Measurements from ENCODE around the gene CDKAL1.

- TF ChIP-seq CTCF (IDR thresholded peaks at IDR 0.05) (no peak), RAD21 (conservative IDR thresholded peaks at IDR 0.05 in 1 of 2, IDR thresholded peaks at IDR 0.05 in 1 of 2) (no peak), CEBPB (IDR thresholded peaks at IDR 0.05) (no peak), RNF2 (IDR thresholded peaks at IDR 0.05; ENCODE audit: borderline replicate concordance, low read depth) (no peak), ZC3H11A (IDR thresholded peaks at IDR 0.05) (no peak), POLR2A (IDR thresholded peaks at IDR 0.05; ENCODE audit: low read length) (no peak), BHLHE40 (IDR thresholded peaks at IDR 0.05; ENCODE audit: low read depth, low read length) (no peak)
- TF ChIP-seq, protein P1, sequence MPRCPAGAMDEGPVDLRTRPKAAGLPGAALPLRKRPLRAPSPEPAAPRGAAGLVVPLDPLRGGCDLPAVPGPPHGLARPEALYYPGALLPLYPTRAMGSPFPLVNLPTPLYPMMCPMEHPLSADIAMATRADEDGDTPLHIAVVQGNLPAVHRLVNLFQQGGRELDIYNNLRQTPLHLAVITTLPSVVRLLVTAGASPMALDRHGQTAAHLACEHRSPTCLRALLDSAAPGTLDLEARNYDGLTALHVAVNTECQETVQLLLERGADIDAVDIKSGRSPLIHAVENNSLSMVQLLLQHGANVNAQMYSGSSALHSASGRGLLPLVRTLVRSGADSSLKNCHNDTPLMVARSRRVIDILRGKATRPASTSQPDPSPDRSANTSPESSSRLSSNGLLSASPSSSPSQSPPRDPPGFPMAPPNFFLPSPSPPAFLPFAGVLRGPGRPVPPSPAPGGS (IDR thresholded peaks at IDR 0.05) = no peak
These were observed 241.7 kb downstream of the CDKAL1 start for GRCh38 chr6:20775981-20776380.
